Nephron (organoid): ENCODE measurements around the gene ATP7B.

ENCODE experiments used
- H3K27ac Mint-ChIP-seq, 3 experiments: 2 replicates each; pipeline ENCODE4 v1.8.0; 2020; ENCODE audit warnings: mixed read lengths in 3 of 3, mild to moderate bottlenecking in 2 of 3, moderate library complexity in 1 of 3
- H3K27me3 Mint-ChIP-seq: 2 replicates; pipeline ENCODE4 v1.8.0; 2021; ENCODE audit warnings: low read depth, mild to moderate bottlenecking, moderate library complexity, mixed read lengths
- H3K36me3 Mint-ChIP-seq: 2 replicates; pipeline ENCODE4 v1.8.0; 2020; ENCODE audit warnings: low read depth, mixed read lengths
- H3K4me1 Mint-ChIP-seq: 2 replicates; pipeline ENCODE4 v1.8.0; 2020; ENCODE audit warnings: mixed read lengths
- H3K4me3 Mint-ChIP-seq, 3 experiments: 2 replicates each; pipeline ENCODE4 v1.8.0; 2020; ENCODE audit warnings: mild to moderate bottlenecking in 3 of 3, mixed read lengths in 3 of 3, moderate library complexity in 2 of 3
- H3K9me3 Mint-ChIP-seq: 2 replicates; pipeline ENCODE4 v1.8.0; 2020; ENCODE audit warnings: mixed read lengths
- CTCF ChIP-seq, 3 experiments: fragments of 200-600 bp; sonication (generic); IDR thresholded peaks; one replicate each; pipeline ENCODE4 v1.5.0; 2021; ENCODE audit warnings: antibody characterized with exemption in 3 of 3; ENCODE audit not compliant: unreplicated experiment in 3 of 3

Gene ATP7B

GRCh38 chr13:51945149-51945548 lies 66.1 kb downstream of the ATP7B start:
- H3K9me3 Mint-ChIP-seq, result no peaks in the 10 kb centered on the region
- H3K36me3 Mint-ChIP-seq, result peaks cover 8% of the 10 kb centered on the region
- no peak for TF ChIP-seq CTCF (IDR thresholded peaks at IDR 0.05; ENCODE audit: unreplicated experiment in 3 of 3)
- no peaks in the 10 kb centered on the region for H3K4me1 Mint-ChIP-seq
- no peaks in the 10 kb centered on the region for H3K27me3 Mint-ChIP-seq
- no peak overlapping the region for H3K27ac Mint-ChIP-seq
- H3K4me3 Mint-ChIP-seq, result no peak overlapping the region

- no peak for TF ChIP-seq CTCF (IDR thresholded peaks at IDR 0.05; ENCODE audit: unreplicated experiment in 3 of 3)
- Mint-ChIP-seq H3K27ac (no peak overlapping the region), H3K4me3 (no peak overlapping the region), H3K27me3 (peaks cover 3% of the 10 kb centered on the region), H3K36me3 (peaks cover 8% of the 10 kb centered on the region), H3K4me1 (no peaks in the 10 kb centered on the region), H3K9me3 (no peaks in the 10 kb centered on the region)
These were observed 66.8 kb downstream of the ATP7B start for GRCh38 chr13:51944428-51944827.

- H3K27me3 Mint-ChIP-seq, result peaks cover 4% of the 10 kb centered on the region
- no peak overlapping the region for H3K27ac Mint-ChIP-seq
- H3K36me3 Mint-ChIP-seq, result peaks cover 10% of the 10 kb centered on the region
- TF ChIP-seq CTCF (IDR thresholded peaks at IDR 0.05; ENCODE audit: unreplicated experiment in 3 of 3), result no peak
- H3K4me3 Mint-ChIP-seq, result no peak overlapping the region
- peaks cover 1% of the 10 kb centered on the region for H3K4me1 Mint-ChIP-seq
- H3K9me3 Mint-ChIP-seq, result no peaks in the 10 kb centered on the region
These were observed 67.5 kb downstream of the ATP7B start for GRCh38 chr13:51943721-51944120.

- no peaks in the 10 kb centered on the region for H3K9me3 Mint-ChIP-seq
- peaks cover 5% of the 10 kb centered on the region for H3K4me1 Mint-ChIP-seq
- H3K4me3 Mint-ChIP-seq, result no peak overlapping the region
- no peak overlapping the region for H3K27ac Mint-ChIP-seq
- TF ChIP-seq CTCF (IDR thresholded peaks at IDR 0.05; ENCODE audit: unreplicated experiment in 3 of 3), result no peak
- H3K27me3 Mint-ChIP-seq, result peaks cover 4% of the 10 kb centered on the region
- H3K36me3 Mint-ChIP-seq, result peaks cover 20% of the 10 kb centered on the region
These were observed 69.1 kb downstream of the ATP7B start for GRCh38 chr13:51942189-51942588.

- Mint-ChIP-seq H3K27ac (no peak overlapping the region), H3K36me3 (peaks cover 19% of the 10 kb centered on the region), H3K9me3 (no peaks in the 10 kb centered on the region), H3K4me1 (peaks cover 5% of the 10 kb centered on the region), H3K27me3 (peaks cover 4% of the 10 kb centered on the region), H3K4me3 (no peak overlapping the region)
- TF ChIP-seq CTCF (IDR thresholded peaks at IDR 0.05; ENCODE audit: unreplicated experiment in 3 of 3), result no peak
These were observed 72.8 kb downstream of the ATP7B start for GRCh38 chr13:51938454-51938853.

GRCh38 chr13:51937320-51938290 lies 73.6 kb downstream of the ATP7B start:
- H3K4me1 Mint-ChIP-seq, result peaks cover 5% of the 10 kb centered on the region
- TF ChIP-seq CTCF (IDR thresholded peaks at IDR 0.05; ENCODE audit: unreplicated experiment in 3 of 3), result no peak
- no peaks in the 10 kb centered on the region for H3K9me3 Mint-ChIP-seq
- H3K36me3 Mint-ChIP-seq, result peaks cover 19% of the 10 kb centered on the region
- H3K4me3 Mint-ChIP-seq, result no peak overlapping the region
- H3K27ac Mint-ChIP-seq, result no peak overlapping the region
- H3K27me3 Mint-ChIP-seq, result peaks cover 4% of the 10 kb centered on the region
